Spleen (tissue), 7 donors: ENCODE data around the gene ITPKA.

Experiments
- CTCF ChIP-seq, 11 experiments: fragments of 200-600 bp in 7 of 11; fragments of 450-650 bp in 4 of 11; sonication (generic) in 4 of 11; IDR thresholded peaks in 8 of 11; conservative IDR thresholded peaks in 3 of 11; 1 replicate in 7 of 11; 2 replicates in 4 of 11; pipeline versions ENCODE4 v1.4.0 to v1.8.0; 2016 to 2021; ENCODE audit warnings: antibody characterized with exemption in 11 of 11, inconsistent platforms in 4 of 11, mild to moderate bottlenecking in 1 of 11
- POLR2A ChIP-seq, 3 donors: fragments of 450-650 bp; IDR thresholded peaks; one replicate each; pipeline ENCODE4 v1.5.1; 2017; ENCODE audit warnings: antibody characterized with exemption in 3 of 3, mild to moderate bottlenecking in 1 of 3
- donor health status: DM: no; HTN: no; CAD: no; lungs with moderate emphysema.
- donor health status: DM: no; HTN: no; CAD: no.
- donor health status: DM: no; HTN: no; CAD: no.

GRCh38 chr15:41494190-41494921, 682 bp downstream of the ITPKA start:
- no peak for TF ChIP-seq CTCF (IDR thresholded peaks at IDR 0.05 in 8 of 11, conservative IDR thresholded peaks at IDR 0.05 in 3 of 11)
- TF ChIP-seq POLR2A (IDR thresholded peaks at IDR 0.05): no peak
